Measurements from ENCODE around the gene ALKAL2.

GRCh38 chr2:284896-285492 lies 2.9 kb downstream of the ALKAL2 start:
- TF ChIP-seq GATA3 (IDR thresholded peaks at IDR 0.05; ENCODE audit: low read depth, low read length) (no peak), GATA2 (IDR thresholded peaks at IDR 0.05; ENCODE audit: low read depth, low read length) (no peak)

Data from SH-SY5Y (cell line).